Activated CD8-positive, alpha-beta memory T cell treated with anti-CD3 and anti-CD28 coated beads, Interleukin-2, amount 10 ng/mL, durations not matched to agents 7 days and 5 days (primary cell): ENCODE measurements around the gene OPCML. TPM values are rescaled to one million over a fixed set of nuclear protein-coding genes. Genes with fewer than 3 reads are reported as not detected.

ENCODE experiments used
- ATAC-seq: fragments of 150-1000 bp; cut with Tn5 transposase; one replicate; pipeline ENCODE4 v1.10.0; 2021; ENCODE audit warnings: moderate library complexity
- CTCF ChIA-PET: fragments of 350-600 bp; sonication (Branson Sonifier 250); formaldehyde crosslinking; loops from one replicate; lab custom pipeline; 2021; ENCODE audit warnings: antibody characterized with exemption; lab: Charles Lee
- DNase-seq: peaks from one replicate; pipeline ENCODE4 v3.0.0-alpha.2; 2020
- H3K27ac Mint-ChIP-seq: one replicate; pipeline ENCODE4 v1.8.0; 2021; ENCODE audit warnings: mild to moderate bottlenecking, mixed read lengths
- H3K27me3 Mint-ChIP-seq: one replicate; pipeline ENCODE4 v1.8.0; 2021; ENCODE audit warnings: mixed read lengths
- H3K36me3 Mint-ChIP-seq: one replicate; pipeline ENCODE4 v1.8.0; 2021; ENCODE audit warnings: mild to moderate bottlenecking, mixed read lengths
- H3K4me1 Mint-ChIP-seq: one replicate; pipeline ENCODE4 v1.8.0; 2021; ENCODE audit warnings: mixed read lengths
- H3K4me3 Mint-ChIP-seq: one replicate; pipeline ENCODE4 v1.8.0; 2021; ENCODE audit warnings: mild to moderate bottlenecking, moderate library complexity, mixed read lengths
- H3K9me3 Mint-ChIP-seq: one replicate; pipeline ENCODE4 v1.8.0; 2022; ENCODE audit warnings: low read depth, mixed read lengths
- total RNA-seq, 2 experiments: library from RNA; stranded (reverse); gene quantifications; one replicate each; pipeline ENCODE4 v1.2.3, GENCODE V29; 2021

OPCML gene
- total RNA-seq, 2 experiments from 2014 or later: not detected

- Mint-ChIP-seq H3K4me3 (no peak overlapping the region), H3K27me3 (no peaks in the 10 kb centered on the region), H3K4me1 (no peaks in the 10 kb centered on the region), H3K36me3 (no peaks in the 10 kb centered on the region), H3K9me3 (no peaks in the 10 kb centered on the region), H3K27ac (no peak overlapping the region)
- ATAC-seq: no peak
- CTCF ChIA-PET: no interaction called here
- no peak for DNase-seq
These were observed 55.6 kb downstream of the OPCML start for GRCh38 chr11:133476570-133477250.

GRCh38 chr11:133474461-133474860 lies 57.8 kb downstream of the OPCML start:
- Mint-ChIP-seq H3K27me3 (no peaks in the 10 kb centered on the region), H3K36me3 (no peaks in the 10 kb centered on the region), H3K27ac (no peak overlapping the region), H3K4me1 (no peaks in the 10 kb centered on the region), H3K4me3 (no peak overlapping the region), H3K9me3 (no peaks in the 10 kb centered on the region)
- DNase-seq (no peak), ATAC-seq (no peak)
- CTCF ChIA-PET: no interaction called here

- H3K4me1 Mint-ChIP-seq: no peaks in the 10 kb centered on the region
- H3K4me3 Mint-ChIP-seq: no peak overlapping the region
- no peak for ATAC-seq
- H3K9me3 Mint-ChIP-seq: no peaks in the 10 kb centered on the region
- CTCF ChIA-PET: no interaction called here
- no peak for DNase-seq
- H3K36me3 Mint-ChIP-seq: no peaks in the 10 kb centered on the region
- no peaks in the 10 kb centered on the region for H3K27me3 Mint-ChIP-seq
- no peak overlapping the region for H3K27ac Mint-ChIP-seq
These were observed 64.6 kb downstream of the OPCML start for GRCh38 chr11:133467686-133468085.

- CTCF ChIA-PET: no interaction called here
These were observed 89.0 kb downstream of the OPCML start for GRCh38 chr11:133443206-133443747.

GRCh38 chr11:133441964-133442660 lies 90.2 kb downstream of the OPCML start:
- H3K27me3 Mint-ChIP-seq: no peaks in the 10 kb centered on the region
- no peak for DNase-seq
- no peak overlapping the region for H3K27ac Mint-ChIP-seq
- H3K36me3 Mint-ChIP-seq: no peaks in the 10 kb centered on the region
- no peak overlapping the region for H3K4me3 Mint-ChIP-seq
- no peak for ATAC-seq
- CTCF ChIA-PET: no interaction called here
- no peaks in the 10 kb centered on the region for H3K4me1 Mint-ChIP-seq
- H3K9me3 Mint-ChIP-seq: no peaks in the 10 kb centered on the region

More at GRCh38 chr11:133443206-133443747, 89.0 kb downstream of the OPCML start:
- H3K9me3 Mint-ChIP-seq: no peaks in the 10 kb centered on the region
- H3K27me3 Mint-ChIP-seq: no peaks in the 10 kb centered on the region
- no peaks in the 10 kb centered on the region for H3K4me1 Mint-ChIP-seq
- H3K36me3 Mint-ChIP-seq: no peaks in the 10 kb centered on the region
- no peak overlapping the region for H3K4me3 Mint-ChIP-seq
- ATAC-seq (no peak), DNase-seq (no peak)
- no peak overlapping the region for H3K27ac Mint-ChIP-seq

- Mint-ChIP-seq H3K9me3 (no peaks in the 10 kb centered on the region), H3K36me3 (no peaks in the 10 kb centered on the region), H3K27ac (no peak overlapping the region), H3K4me3 (no peak overlapping the region), H3K4me1 (no peaks in the 10 kb centered on the region), H3K27me3 (no peaks in the 10 kb centered on the region)
- CTCF ChIA-PET: no interaction called here
- ATAC-seq (no peak), DNase-seq (no peak)
These were observed 106.3 kb downstream of the OPCML start for GRCh38 chr11:133425992-133426391.

GRCh38 chr11:133425245-133425644 lies 107.1 kb downstream of the OPCML start:
- Mint-ChIP-seq H3K27ac (no peak overlapping the region), H3K36me3 (no peaks in the 10 kb centered on the region), H3K27me3 (no peaks in the 10 kb centered on the region), H3K4me1 (no peaks in the 10 kb centered on the region), H3K9me3 (peaks cover 3% of the 10 kb centered on the region), H3K4me3 (no peak overlapping the region)
- ATAC-seq: no peak
- CTCF ChIA-PET: no interaction called here
- DNase-seq: no peak

GRCh38 chr11:133418218-133418617 lies 114.1 kb downstream of the OPCML start:
- no peak for DNase-seq
- H3K4me1 Mint-ChIP-seq: no peaks in the 10 kb centered on the region
- CTCF ChIA-PET: no interaction called here
- H3K27me3 Mint-ChIP-seq: no peaks in the 10 kb centered on the region
- no peak for ATAC-seq
- peaks cover 4% of the 10 kb centered on the region for H3K9me3 Mint-ChIP-seq
- no peak overlapping the region for H3K27ac Mint-ChIP-seq
- no peaks in the 10 kb centered on the region for H3K36me3 Mint-ChIP-seq
- H3K4me3 Mint-ChIP-seq: no peak overlapping the region

GRCh38 chr11:133414506-133414905 lies 117.8 kb downstream of the OPCML start:
- CTCF ChIA-PET: no interaction called here
- Mint-ChIP-seq H3K9me3 (no peaks in the 10 kb centered on the region), H3K4me1 (no peaks in the 10 kb centered on the region), H3K36me3 (no peaks in the 10 kb centered on the region), H3K4me3 (no peak overlapping the region), H3K27ac (no peak overlapping the region), H3K27me3 (no peaks in the 10 kb centered on the region)
- DNase-seq (no peak), ATAC-seq (no peak)

- Mint-ChIP-seq H3K27me3 (no peaks in the 10 kb centered on the region), H3K9me3 (no peaks in the 10 kb centered on the region), H3K36me3 (no peaks in the 10 kb centered on the region), H3K4me1 (no peaks in the 10 kb centered on the region), H3K4me3 (no peak overlapping the region), H3K27ac (no peak overlapping the region)
- ATAC-seq: no peak
- no peak for DNase-seq
- CTCF ChIA-PET: no interaction called here
These were observed 118.6 kb downstream of the OPCML start for GRCh38 chr11:133413703-133414102.

GRCh38 chr11:133409799-133410198 lies 122.5 kb downstream of the OPCML start:
- DNase-seq (no peak), ATAC-seq (no peak)
- Mint-ChIP-seq H3K4me3 (no peak overlapping the region), H3K4me1 (no peaks in the 10 kb centered on the region), H3K27me3 (no peaks in the 10 kb centered on the region), H3K27ac (no peak overlapping the region), H3K36me3 (no peaks in the 10 kb centered on the region), H3K9me3 (no peaks in the 10 kb centered on the region)
- CTCF ChIA-PET: no interaction called here

GRCh38 chr11:133408936-133409335 lies 123.4 kb downstream of the OPCML start:
- ATAC-seq: no peak
- Mint-ChIP-seq H3K4me1 (no peaks in the 10 kb centered on the region), H3K9me3 (peaks cover 2% of the 10 kb centered on the region), H3K4me3 (no peak overlapping the region), H3K27me3 (no peaks in the 10 kb centered on the region), H3K27ac (no peak overlapping the region), H3K36me3 (no peaks in the 10 kb centered on the region)
- CTCF ChIA-PET: no interaction called here
- DNase-seq: no peak

GRCh38 chr11:133408402-133408801 lies 123.9 kb downstream of the OPCML start:
- Mint-ChIP-seq H3K36me3 (no peaks in the 10 kb centered on the region), H3K27ac (no peak overlapping the region), H3K4me1 (no peaks in the 10 kb centered on the region), H3K4me3 (no peak overlapping the region), H3K27me3 (no peaks in the 10 kb centered on the region), H3K9me3 (peaks cover 2% of the 10 kb centered on the region)
- no peak for ATAC-seq
- CTCF ChIA-PET: no interaction called here
- DNase-seq: no peak

- DNase-seq (no peak), ATAC-seq (no peak)
- Mint-ChIP-seq H3K9me3 (peaks cover 2% of the 10 kb centered on the region), H3K27me3 (no peaks in the 10 kb centered on the region), H3K4me1 (no peaks in the 10 kb centered on the region), H3K27ac (no peak overlapping the region), H3K36me3 (no peaks in the 10 kb centered on the region), H3K4me3 (no peak overlapping the region)
- CTCF ChIA-PET: no interaction called here
These were observed 125.8 kb downstream of the OPCML start for GRCh38 chr11:133406489-133406888.
